MM.1S (cell line): ENCODE results near the gene ZNF436.

Experiments used
- DNase-seq: peaks from one replicate; pipeline ENCODE4 v3.0.0-alpha.2; 2015
- H2AFZ ChIP-seq: fragments of 300-600 bp; sonication (generic); 2 replicates; pipeline ENCODE4 v1.6.0; 2016; ENCODE audit warnings: antibody characterized with exemption, low read length
- H3F3A ChIP-seq: fragments of 300-600 bp; sonication (generic); 2 replicates; pipeline ENCODE4 v1.6.1; 2016; ENCODE audit warnings: mild to moderate bottlenecking, antibody characterized with exemption, low read length, moderate library complexity, mixed read lengths; ENCODE audit not compliant: insufficient read depth
- H3K27ac ChIP-seq: fragments of 300-600 bp; sonication (generic); 2 replicates; pipeline ENCODE4 v1.5.1; 2016; ENCODE audit warnings: mild to moderate bottlenecking, low read length
- H3K27me3 ChIP-seq: fragments of 300-600 bp; sonication (generic); replicated peaks from 2 replicates; pipeline ENCODE4 v1.6.0; 2016; ENCODE audit warnings: low read length; ENCODE audit not compliant: insufficient read depth
- H3K36me3 ChIP-seq: fragments of 300-600 bp; sonication (generic); replicated peaks from 2 replicates; pipeline ENCODE4 v1.6.1; 2016; ENCODE audit warnings: mild to moderate bottlenecking, low read length, mixed read lengths; ENCODE audit not compliant: insufficient read depth
- H3K4me1 ChIP-seq: fragments of 300-600 bp; sonication (generic); 2 replicates; pipeline ENCODE4 v1.6.1; 2016; ENCODE audit warnings: low read length, mixed read lengths
- H3K4me2 ChIP-seq: fragments of 300-600 bp; sonication (generic); 2 replicates; pipeline ENCODE4 v1.6.0; 2016; ENCODE audit warnings: low read depth, low read length
- H3K4me3 ChIP-seq: fragments of 300-600 bp; sonication (generic); 2 replicates; pipeline ENCODE4 v1.5.1; 2016; ENCODE audit warnings: low read length, mixed read lengths
- H3K79me2 ChIP-seq: fragments of 300-600 bp; sonication (generic); 2 replicates; pipeline ENCODE4 v1.6.1; 2016; ENCODE audit warnings: mixed run types, low read length, mixed read lengths
- H3K9ac ChIP-seq: fragments of 300-600 bp; sonication (generic); 2 replicates; pipeline ENCODE4 v1.6.1; 2016; ENCODE audit warnings: low read length, mixed read lengths
- H3K9me2 ChIP-seq: fragments of 300-600 bp; sonication (generic); replicated peaks from 2 replicates; pipeline ENCODE4 v1.6.1; 2016; ENCODE audit warnings: mild to moderate bottlenecking, low read length, mixed read lengths; ENCODE audit not compliant: insufficient read depth
- H3K9me3 ChIP-seq: fragments of 300-600 bp; sonication (generic); replicated peaks from 2 replicates; pipeline ENCODE4 v1.6.1; 2016; ENCODE audit warnings: mild to moderate bottlenecking, low read length, mixed read lengths; ENCODE audit not compliant: insufficient read depth
- H4K20me1 ChIP-seq: fragments of 300-600 bp; sonication (generic); 2 replicates; pipeline ENCODE4 v1.6.1; 2016; ENCODE audit warnings: mild to moderate bottlenecking, low read length, moderate library complexity, mixed read lengths; ENCODE audit not compliant: insufficient read depth
- EZH2 ChIP-seq: fragments of 300-600 bp; sonication (generic); optimal IDR thresholded peaks from 2 replicates; pipeline ENCODE3; 2017; ENCODE audit warnings: low read depth, mild to moderate bottlenecking, antibody characterized with exemption, low read length, mixed read lengths
- EZH2phosphoT487 ChIP-seq: fragments of 300-600 bp; sonication (generic); IDR thresholded peaks from 2 replicates; pipeline ENCODE4 v1.6.1; 2018; ENCODE audit warnings: antibody characterized with exemption, low read length
- TF ChIP-seq, protein P1 (sequence below): fragments of 300-600 bp; sonication (generic); IDR thresholded peaks from 2 replicates; pipeline ENCODE4 v1.5.1; 2016; ENCODE audit warnings: antibody characterized with exemption, low read length, mixed read lengths

ZNF436 gene

DNA sequence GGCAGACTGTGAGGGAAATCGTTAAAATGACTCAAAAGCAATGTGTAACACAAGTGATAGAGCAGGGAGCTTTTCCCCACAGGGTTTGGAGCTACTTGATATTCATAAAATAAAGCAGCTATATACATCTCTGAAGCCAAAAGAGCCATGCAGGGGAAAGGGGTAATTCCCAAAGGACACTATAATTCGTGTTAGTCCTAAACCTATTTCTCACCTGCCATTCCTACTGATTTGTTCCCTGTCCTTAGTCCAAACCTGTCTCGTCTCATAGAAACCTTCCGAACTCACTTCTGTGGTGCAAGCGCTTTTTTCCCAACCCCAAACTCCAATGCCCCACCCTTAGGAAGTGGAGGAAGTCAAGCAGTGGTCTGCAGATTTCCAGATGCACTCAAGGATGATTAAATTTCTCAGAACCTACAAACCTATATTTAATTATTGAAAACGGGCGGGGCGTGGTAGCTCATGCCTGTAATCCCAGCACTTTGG, 24.6 kb downstream of the ZNF436 start:
- no peak for DNase-seq
- peaks cover 22% of the 10 kb centered on the region for H4K20me1 ChIP-seq
- peak overlapping the region; percentile 69 for H3K4me3 ChIP-seq
- H3K4me2 ChIP-seq: peak overlapping the region; percentile 91
- H3K27ac ChIP-seq: peak overlapping the region; percentile 81
- H3K4me1 ChIP-seq: peaks cover 15% of the 10 kb centered on the region; the same call in 1 of the 2 replicates
- H3F3A ChIP-seq: peaks cover 11% of the 10 kb centered on the region
- peaks cover 41% of the 10 kb centered on the region for H3K79me2 ChIP-seq
- no peak for TF ChIP-seq EZH2
- TF ChIP-seq, protein P1, sequence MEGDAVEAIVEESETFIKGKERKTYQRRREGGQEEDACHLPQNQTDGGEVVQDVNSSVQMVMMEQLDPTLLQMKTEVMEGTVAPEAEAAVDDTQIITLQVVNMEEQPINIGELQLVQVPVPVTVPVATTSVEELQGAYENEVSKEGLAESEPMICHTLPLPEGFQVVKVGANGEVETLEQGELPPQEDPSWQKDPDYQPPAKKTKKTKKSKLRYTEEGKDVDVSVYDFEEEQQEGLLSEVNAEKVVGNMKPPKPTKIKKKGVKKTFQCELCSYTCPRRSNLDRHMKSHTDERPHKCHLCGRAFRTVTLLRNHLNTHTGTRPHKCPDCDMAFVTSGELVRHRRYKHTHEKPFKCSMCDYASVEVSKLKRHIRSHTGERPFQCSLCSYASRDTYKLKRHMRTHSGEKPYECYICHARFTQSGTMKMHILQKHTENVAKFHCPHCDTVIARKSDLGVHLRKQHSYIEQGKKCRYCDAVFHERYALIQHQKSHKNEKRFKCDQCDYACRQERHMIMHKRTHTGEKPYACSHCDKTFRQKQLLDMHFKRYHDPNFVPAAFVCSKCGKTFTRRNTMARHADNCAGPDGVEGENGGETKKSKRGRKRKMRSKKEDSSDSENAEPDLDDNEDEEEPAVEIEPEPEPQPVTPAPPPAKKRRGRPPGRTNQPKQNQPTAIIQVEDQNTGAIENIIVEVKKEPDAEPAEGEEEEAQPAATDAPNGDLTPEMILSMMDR: no peak
- TF ChIP-seq EZH2phosphoT487: no peak
- no peaks in the 10 kb centered on the region for H3K27me3 ChIP-seq
- peak overlapping the region; percentile 83 for H3K9ac ChIP-seq
- no peaks in the 10 kb centered on the region for H3K36me3 ChIP-seq
- peak overlapping the region; percentile 71 for H2AFZ ChIP-seq
- no peaks in the 10 kb centered on the region for H3K9me2 ChIP-seq
- H3K9me3 ChIP-seq: no peaks in the 10 kb centered on the region

DNA sequence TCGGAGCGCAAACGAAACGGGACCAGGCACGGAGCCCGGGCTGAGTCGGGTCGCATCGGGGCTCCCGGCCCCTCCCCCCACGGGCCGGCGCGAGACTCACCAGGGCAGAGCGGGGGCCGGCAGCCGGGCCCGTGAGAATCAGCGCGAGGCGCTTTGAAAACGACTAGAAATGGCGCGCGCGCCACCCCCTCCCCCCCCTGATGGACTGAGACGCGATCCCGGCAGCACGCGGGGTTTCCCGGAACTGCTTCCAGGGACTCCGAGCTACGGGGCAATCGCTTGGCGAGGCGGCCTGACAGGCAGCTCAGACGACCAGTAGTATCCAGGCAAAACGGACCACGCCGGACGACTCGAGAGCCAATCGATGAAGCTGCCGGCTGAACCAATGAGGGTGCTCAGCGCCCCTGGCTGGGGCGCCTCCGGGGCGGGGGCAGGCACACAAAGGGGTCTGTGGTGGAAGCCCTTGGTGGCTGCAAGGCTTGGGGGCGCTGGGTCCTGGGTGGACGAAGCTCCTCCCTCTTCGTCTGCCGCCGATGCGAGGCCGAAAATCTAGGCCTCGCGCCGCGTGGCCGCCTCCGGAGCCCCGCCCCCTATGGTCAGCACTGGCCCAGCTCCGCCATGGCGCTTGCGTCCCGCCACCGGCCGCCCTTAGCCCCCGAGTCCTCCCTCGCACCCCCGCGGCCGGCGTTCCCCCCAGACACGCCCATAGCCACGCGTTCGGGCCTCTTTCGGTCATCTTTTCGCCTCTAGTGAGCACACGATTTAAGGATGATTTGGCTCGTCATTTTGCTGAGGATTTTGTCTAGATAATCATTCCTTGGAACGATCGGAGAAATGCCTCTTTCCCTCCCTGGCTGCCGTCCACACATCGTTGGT, 25.3 kb downstream of the ZNF436 start, which contains the start of gene HNRNPR:
Gene HNRNPR, minus strand, starts transcription at position 174 of the 876 bp plus-strand sequence. CDS start 3,276 bp downstream, outside the sequence.
- H3F3A ChIP-seq: peaks cover 11% of the 10 kb centered on the region
- H3K9me2 ChIP-seq: no peaks in the 10 kb centered on the region
- H3K36me3 ChIP-seq: no peaks in the 10 kb centered on the region
- DNase-seq: peak; percentile 100
- peak within 1 kb of the TSS; percentile 98 for H3K4me2 ChIP-seq
- no peaks in the 10 kb centered on the region for H3K9me3 ChIP-seq
- H3K4me1 ChIP-seq: peaks cover 15% of the 10 kb centered on the region; the same call in 1 of the 2 replicates
- peaks cover 29% of the 10 kb centered on the region for H4K20me1 ChIP-seq
- H3K79me2 ChIP-seq: peaks cover 47% of the 10 kb centered on the region
- peak within 1 kb of the TSS; percentile 83 for H3K9ac ChIP-seq
- TF ChIP-seq EZH2: no peak
- TF ChIP-seq, protein P1: no peak
- TF ChIP-seq EZH2phosphoT487: no peak
- H2AFZ ChIP-seq: peak within 1 kb of the TSS; percentile 71
- no peaks in the 10 kb centered on the region for H3K27me3 ChIP-seq
- H3K4me3 ChIP-seq: peak within 1 kb of the TSS; percentile 69
- H3K27ac ChIP-seq: peak within 1 kb of the TSS; percentile 81

DNA sequence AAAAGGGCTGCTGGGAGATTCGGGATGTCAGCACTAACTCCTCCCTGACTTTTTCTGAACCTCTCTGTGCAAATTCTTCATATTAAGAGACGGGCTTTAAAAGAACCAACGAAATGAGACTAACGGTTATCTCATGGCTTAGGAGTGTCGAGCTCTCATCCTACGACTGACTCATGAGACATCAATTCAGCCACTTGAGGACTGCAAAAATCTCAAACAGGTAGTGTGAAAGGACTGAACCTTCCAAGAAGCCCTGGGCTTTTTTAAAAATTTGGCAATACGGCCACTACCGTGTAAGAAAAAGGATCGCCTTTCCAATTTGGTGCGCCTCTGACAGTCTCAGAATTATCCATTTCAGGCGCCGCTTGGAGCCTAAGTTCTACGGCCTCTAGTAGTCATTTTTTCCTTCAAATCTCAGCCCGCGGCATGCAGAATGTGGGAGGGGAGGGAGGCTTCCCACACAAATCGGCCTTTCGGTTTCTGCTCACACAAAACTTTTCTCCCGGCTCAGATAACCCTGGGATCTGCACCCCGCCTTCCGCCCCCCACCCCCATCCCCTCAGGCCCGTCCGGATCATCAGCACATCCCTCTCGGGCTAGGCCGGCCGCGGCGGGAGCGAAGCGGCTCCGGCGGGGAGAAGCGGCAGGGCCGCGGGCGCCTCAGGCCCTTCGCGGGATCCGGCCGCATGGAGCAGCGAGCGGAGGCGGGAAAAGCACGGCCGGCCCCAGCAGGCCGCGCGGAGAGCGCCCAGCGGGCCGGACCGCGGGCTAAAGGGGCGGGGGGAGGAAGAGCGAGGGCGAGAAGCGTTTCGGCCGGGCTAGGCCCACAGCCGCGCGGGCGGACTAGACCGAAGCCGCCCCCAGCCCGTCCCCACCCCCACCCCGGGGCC, 26.2 kb downstream of the ZNF436 start:
- H3K79me2 ChIP-seq: peaks cover 56% of the 10 kb centered on the region
- TF ChIP-seq EZH2phosphoT487: no peak
- no peak for TF ChIP-seq EZH2
- TF ChIP-seq, protein P1: no peak
- H3K4me3 ChIP-seq: peak overlapping the region; percentile 69
- H3K27me3 ChIP-seq: no peaks in the 10 kb centered on the region
- peaks cover 38% of the 10 kb centered on the region for H4K20me1 ChIP-seq
- peaks cover 15% of the 10 kb centered on the region; the same call in 1 of the 2 replicates for H3K4me1 ChIP-seq
- H3K9me2 ChIP-seq: no peaks in the 10 kb centered on the region
- H3K36me3 ChIP-seq: 0 out of 2 replicates have a peak, but pooled peaks cover 4% of the 10 kb centered on the region
- no peaks in the 10 kb centered on the region for H3K9me3 ChIP-seq
- DNase-seq: peak; percentile 80
- 0 out of 2 replicates have a peak overlapping the region, but pooled peaks have one; percentile 37 for H2AFZ ChIP-seq
- H3K27ac ChIP-seq: peak overlapping the region; percentile 81
- peak overlapping the region; percentile 83 for H3K9ac ChIP-seq
- peaks cover 11% of the 10 kb centered on the region for H3F3A ChIP-seq
- H3K4me2 ChIP-seq: peak overlapping the region; percentile 98
